Liver (tissue), 9 donors: ENCODE data around the gene NRDC. TPM values are rescaled to one million over a fixed set of nuclear protein-coding genes. Genes with fewer than 3 reads are reported as not detected.

Experiments used
- DNase-seq: peaks from one replicate; pipeline ENCODE4 v3.0.0-alpha.2; 2017; ENCODE audit warnings: low spot score
- H3K27ac ChIP-seq, 2 donors: one replicate each; pipeline ENCODE4 v1.7.0; 2013; ENCODE audit warnings: inconsistent platforms in 2 of 2, low read length in 2 of 2, control low read depth in 1 of 2, low read depth in 1 of 2, mild to moderate bottlenecking in 1 of 2
- H3K27me3 ChIP-seq, 4 donors: one replicate each; pipeline versions ENCODE4 v1.6.1 to v1.7.0; 2013; ENCODE audit warnings: low read length in 3 of 4, inconsistent platforms in 1 of 4, mild to moderate bottlenecking in 1 of 4, moderate library complexity in 1 of 4; ENCODE audit not compliant: control insufficient read depth in 4 of 4, insufficient read depth in 4 of 4
- H3K36me3 ChIP-seq, 4 donors: one replicate each; pipeline versions ENCODE4 v1.6.1 to v1.7.0; 2013; ENCODE audit warnings: low read length in 3 of 4, mild to moderate bottlenecking in 3 of 4, low read depth in 1 of 4, moderate library complexity in 1 of 4; ENCODE audit not compliant: control insufficient read depth in 4 of 4, insufficient read depth in 3 of 4
- H3K4me1 ChIP-seq, 4 donors: one replicate each; pipeline versions ENCODE4 v1.6.1 to v1.7.0; 2013; ENCODE audit warnings: low read length in 3 of 4, mild to moderate bottlenecking in 3 of 4, moderate library complexity in 1 of 4; ENCODE audit not compliant: control insufficient read depth in 4 of 4, insufficient read depth in 4 of 4
- H3K4me3 ChIP-seq, 3 donors: one replicate each; pipeline versions ENCODE4 v1.6.1 to v1.7.0; 2013; ENCODE audit warnings: low read length in 3 of 3, control low read depth in 1 of 3, low read depth in 1 of 3, mild to moderate bottlenecking in 1 of 3
- H3K9ac ChIP-seq, 2 donors: one replicate each; pipeline ENCODE4 v1.7.0; 2013; ENCODE audit warnings: low read length in 2 of 2, mild to moderate bottlenecking in 2 of 2, moderate library complexity in 2 of 2, control low read depth in 1 of 2, low read depth in 1 of 2
- H3K9me3 ChIP-seq, 4 donors: one replicate each; pipeline versions ENCODE4 v1.6.1 to v1.7.0; 2013; ENCODE audit warnings: low read length in 3 of 4; ENCODE audit not compliant: control insufficient read depth in 4 of 4
- ATF3 ChIP-seq: IDR thresholded peaks from 2 replicates; pipeline ENCODE4 v1.6.1; 2016; ENCODE audit warnings: antibody characterized with exemption
- CTCF ChIP-seq: fragments of 150-350 bp; IDR thresholded peaks from 2 replicates; pipeline ENCODE4 v1.5.1; 2017; ENCODE audit warnings: improper control_type of control experiment, low read depth, low read length; ENCODE audit not compliant: missing input control
- EGR1 ChIP-seq, 2 donors: IDR thresholded peaks; 2 replicates each; pipeline ENCODE4 v1.6.1; 2016 to 2018; ENCODE audit warnings: antibody characterized with exemption in 2 of 2, low read depth in 2 of 2
- FOXA1 ChIP-seq: IDR thresholded peaks from 2 replicates; pipeline ENCODE4 v1.6.1; 2016; ENCODE audit warnings: antibody characterized with exemption
- FOXA2 ChIP-seq: IDR thresholded peaks from 2 replicates; pipeline ENCODE4 v1.6.1; 2016; ENCODE audit warnings: antibody characterized with exemption
- GABPA ChIP-seq, 2 donors: IDR thresholded peaks in 1 of 2; conservative IDR thresholded peaks in 1 of 2; 2 replicates each; pipeline ENCODE4 v1.6.1; 2016; ENCODE audit warnings: antibody characterized with exemption in 2 of 2, mild to moderate bottlenecking in 1 of 2, moderate library complexity in 1 of 2
- HNF4A ChIP-seq, 2 donors: conservative IDR thresholded peaks; 2 replicates each; pipeline ENCODE4 v1.6.1; 2016; ENCODE audit warnings: antibody characterized with exemption in 2 of 2, mild to moderate bottlenecking in 2 of 2
- HNF4G ChIP-seq: IDR thresholded peaks from 2 replicates; pipeline ENCODE4 v1.6.1; 2016; ENCODE audit warnings: antibody characterized with exemption
- JUND ChIP-seq, 2 donors: IDR thresholded peaks; 2 replicates each; pipeline ENCODE4 v1.6.1; 2016; ENCODE audit warnings: antibody characterized with exemption in 2 of 2
- MAX ChIP-seq: IDR thresholded peaks from 2 replicates; pipeline ENCODE4 v1.6.1; 2016; ENCODE audit warnings: antibody characterized with exemption
- NR2F2 ChIP-seq: IDR thresholded peaks from 2 replicates; pipeline ENCODE4 v1.6.1; 2016; ENCODE audit warnings: antibody characterized with exemption
- RAD21 ChIP-seq, 2 donors: IDR thresholded peaks; 2 replicates each; pipeline ENCODE4 v1.6.1; 2016; ENCODE audit warnings: antibody characterized with exemption in 2 of 2, mild to moderate bottlenecking in 2 of 2
- REST ChIP-seq: IDR thresholded peaks from 2 replicates; pipeline ENCODE4 v1.6.1; 2016; ENCODE audit warnings: antibody characterized with exemption, mild to moderate bottlenecking
- RXRA ChIP-seq, 2 donors: IDR thresholded peaks; 2 replicates each; pipeline ENCODE4 v1.6.1; 2017 to 2018; ENCODE audit warnings: antibody characterized with exemption in 2 of 2, mild to moderate bottlenecking in 1 of 2
- SP1 ChIP-seq: IDR thresholded peaks from 2 replicates; pipeline ENCODE4 v1.6.1; 2018; ENCODE audit warnings: antibody characterized with exemption, mild to moderate bottlenecking
- TAF1 ChIP-seq: conservative IDR thresholded peaks from 2 replicates; pipeline ENCODE4 v1.6.1; 2016; ENCODE audit warnings: antibody characterized with exemption, mild to moderate bottlenecking
- YY1 ChIP-seq: IDR thresholded peaks from 2 replicates; pipeline ENCODE4 v1.6.1; 2016; ENCODE audit warnings: antibody characterized with exemption, mild to moderate bottlenecking
- ZBTB33 ChIP-seq: IDR thresholded peaks from 2 replicates; pipeline ENCODE4 v1.6.1; 2016; ENCODE audit warnings: antibody characterized with exemption
- WGBS: extraction: QIAGEN DNeasy Blood & Tissue Kit; methylation state at CpG from one replicate; pipeline ENCODE4 v1.1.7; 2013; 5-methylcytosine and 5-hydroxymethylcytosine counted together
- polyA plus RNA-seq, 2 donors: library from polyadenylated mRNA; stranded (reverse) in 1 of 2; unstranded in 1 of 2; fragments of 200-250 nt in 1 of 2; fragments of >200 nt in 1 of 2; fragmentation: Nextera tagmentation in 1 of 2; extraction: Ambion mirVana in 1 of 2; gene quantifications; one replicate each; pipeline versions ENCODE4 v1.2.1 to v1.2.3, GENCODE V29; 2013 to 2015
- total RNA-seq, 2 donors: library from RNA; depleted of rRNA; stranded (reverse); fragments of >200 nt; gene quantifications; one replicate each; pipeline ENCODE4 v1.2.3, GENCODE V29; 2014
- donor health status: healthy.
- donor health status: healthy.
- donor health status: healthy.
- donor health status: healthy.
- donor health status: healthy.

Gene NRDC
- total and polyA plus RNA-seq, 4 donors, result 42.8 to 88.7 (median 72.1) TPM

- Histone ChIP-seq H3K9me3 (no peaks in the 10 kb centered on the region), H3K27ac (no peak overlapping the region), H3K4me3 (no peak overlapping the region), H3K9ac (no peak overlapping the region), H3K4me1 (no peaks in the 10 kb centered on the region), H3K36me3 (peaks cover 0 to 29% (median 13%) of the 10 kb centered on the region in 4 donors), H3K27me3 (no peaks in the 10 kb centered on the region)
- TF ChIP-seq RXRA (IDR thresholded peaks at IDR 0.05), result no peak
- TF ChIP-seq NR2F2, result no peak
- TF ChIP-seq ZBTB33, result no peak
- DNase-seq, result no peak
- 100% methylated on average over 1 of the region's 1 CpG for WGBS
Measured at GRCh38 chr1:51761351-51761750, 117.2 kb downstream of the NRDC start.

GRCh38 chr1:51760872-51761271 lies 117.7 kb downstream of the NRDC start:
- peaks cover 0 to 28% (median 10%) of the 10 kb centered on the region in 4 donors for H3K36me3 ChIP-seq
- 93% methylated on average over 3 of the region's 3 CpGs for WGBS
- no peak for DNase-seq
- no peak overlapping the region for H3K4me3 ChIP-seq
- H3K27me3 ChIP-seq, result no peaks in the 10 kb centered on the region
- TF ChIP-seq REST, result no peak
- no peak for TF ChIP-seq GABPA (IDR thresholded peaks at IDR 0.05 in 1 of 2, conservative IDR thresholded peaks at IDR 0.05 in 1 of 2)
- no peak for TF ChIP-seq TAF1
- no peak for TF ChIP-seq HNF4G
- no peak for TF ChIP-seq MAX
- TF ChIP-seq RXRA (IDR thresholded peaks at IDR 0.05), result no peak
- no peak for TF ChIP-seq ZBTB33
- no peak for TF ChIP-seq RAD21 (IDR thresholded peaks at IDR 0.05)
- no peak for TF ChIP-seq YY1
- TF ChIP-seq FOXA2, result no peak
- TF ChIP-seq CTCF, result no peak
- no peak for TF ChIP-seq JUND (IDR thresholded peaks at IDR 0.05)
- no peak for TF ChIP-seq NR2F2
- no peak for TF ChIP-seq SP1
- no peak for TF ChIP-seq HNF4A (conservative IDR thresholded peaks at IDR 0.05)
- no peak for TF ChIP-seq FOXA1
- no peak for TF ChIP-seq EGR1 (IDR thresholded peaks at IDR 0.05; ENCODE audit: low read depth in 2 of 2)
- no peak for TF ChIP-seq ATF3
- no peaks in the 10 kb centered on the region for H3K9me3 ChIP-seq
- H3K9ac ChIP-seq, result no peak overlapping the region
- H3K4me1 ChIP-seq, result no peaks in the 10 kb centered on the region
- no peak overlapping the region for H3K27ac ChIP-seq
